Measurements from ENCODE around the gene ADISSP. TPM values are rescaled to one million over a fixed set of nuclear protein-coding genes. Genes with fewer than 3 reads are reported as not detected.

The ADISSP gene
- total RNA-seq, 1 donor from 2014 or later, result 29.1 TPM

GRCh38 chr20:3753501-3754275 is 13.9 kb downstream of the ADISSP start:
- ATAC-seq, result no peak

- ATAC-seq, result peak; percentile 58
Observed at GRCh38 chr20:3753098-3753497, 14.5 kb downstream of the ADISSP start.

DNA sequence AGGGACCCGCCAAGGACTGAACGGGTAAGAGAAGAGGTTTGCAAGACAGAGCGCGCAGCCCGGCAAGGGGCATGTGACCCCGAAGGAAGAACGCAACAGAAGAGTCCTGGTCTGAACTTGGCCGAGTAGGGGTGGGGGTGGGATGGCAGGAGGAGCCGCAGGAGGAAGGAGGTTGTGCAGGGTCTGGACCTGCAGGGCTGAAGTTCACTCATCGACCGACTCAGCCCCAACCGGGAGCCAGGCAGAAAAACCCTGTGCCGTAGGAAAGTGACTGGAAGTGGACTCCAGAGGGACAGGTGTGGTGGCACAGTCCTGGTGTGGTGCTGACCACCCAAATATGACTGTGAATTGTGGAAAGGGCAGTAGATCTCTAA is 15.2 kb downstream of the ADISSP start:
- ATAC-seq, result no peak

DNA sequence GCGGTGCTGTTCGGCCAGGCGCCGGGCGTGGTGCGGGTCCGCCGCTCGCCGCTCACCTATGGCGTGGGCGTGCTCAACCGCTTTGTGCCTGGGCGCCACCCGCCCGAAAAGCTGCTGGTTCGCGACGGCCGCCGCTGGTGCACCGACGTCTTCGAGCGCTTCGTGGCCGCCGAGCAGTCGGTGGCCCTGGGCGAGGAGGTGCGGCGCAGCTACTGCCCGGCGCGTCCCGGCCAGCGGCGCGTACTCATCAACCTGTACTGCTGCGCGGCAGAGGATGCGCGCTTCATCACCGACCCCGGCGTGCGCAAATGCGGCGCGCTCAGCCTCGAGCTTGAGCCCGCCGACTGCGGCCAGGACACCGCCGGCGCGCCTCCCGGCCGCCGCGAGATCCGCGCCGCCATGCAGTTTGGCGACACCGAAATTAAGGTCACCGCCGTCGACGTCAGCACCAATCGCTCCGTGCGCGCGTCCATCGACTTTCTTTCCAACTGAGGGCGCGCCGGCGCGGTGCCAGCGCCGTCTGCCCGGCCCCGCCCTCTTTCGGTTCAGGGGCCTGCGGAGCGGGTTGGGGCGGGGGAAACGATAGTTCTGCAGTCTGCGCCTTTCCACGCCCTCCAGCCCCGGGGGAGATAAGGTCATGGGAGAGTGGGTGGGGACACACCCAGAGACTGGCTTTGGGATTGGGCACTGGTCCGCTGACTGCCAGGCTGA is 15.7 kb downstream of the ADISSP start:
- peak; percentile 65 for ATAC-seq

- no peak for ATAC-seq
Observed at GRCh38 chr20:3751305-3751674, 16.3 kb downstream of the ADISSP start.

- ATAC-seq, result peak; percentile 24
Observed at GRCh38 chr20:3749689-3750531, 17.6 kb downstream of the ADISSP start.

DNA sequence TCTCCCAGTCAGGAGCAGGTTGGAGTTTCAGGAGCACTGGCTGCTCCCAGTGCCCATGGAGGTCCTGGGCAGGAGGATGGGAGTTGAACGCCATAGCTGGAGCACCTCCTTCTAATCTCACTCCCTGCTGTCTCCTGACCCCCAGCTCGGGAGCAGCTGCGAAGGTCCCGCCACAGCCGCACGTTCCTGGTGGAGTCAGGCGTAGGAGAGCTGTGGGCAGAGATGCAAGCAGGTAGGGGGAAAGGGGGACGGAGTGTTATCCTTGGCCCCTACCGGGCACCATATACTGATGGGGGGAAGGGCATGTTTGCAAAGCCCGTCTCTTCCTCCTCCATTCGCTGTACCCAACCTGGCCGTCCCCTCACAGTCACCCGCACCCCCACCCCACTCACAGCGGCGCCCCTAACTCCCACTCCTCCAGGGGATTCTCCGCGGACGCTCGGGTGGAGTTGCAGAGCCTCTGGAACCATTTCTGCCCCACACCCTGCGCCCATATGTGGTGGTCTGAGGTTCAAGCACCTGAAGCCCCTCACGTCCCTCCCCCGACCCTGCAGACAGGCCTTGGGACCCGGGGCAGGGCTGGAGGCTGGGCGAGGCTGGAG is 18.4 kb downstream of the ADISSP start:
- no peak for ATAC-seq

- no peak for ATAC-seq
Observed at GRCh38 chr20:3748073-3748472, 19.5 kb downstream of the ADISSP start.

GRCh38 chr20:3747471-3747870 is 20.1 kb downstream of the ADISSP start:
- no peak for ATAC-seq

- ATAC-seq, result no peak
Observed at GRCh38 chr20:3745686-3746173, 21.8 kb downstream of the ADISSP start.

DNA sequence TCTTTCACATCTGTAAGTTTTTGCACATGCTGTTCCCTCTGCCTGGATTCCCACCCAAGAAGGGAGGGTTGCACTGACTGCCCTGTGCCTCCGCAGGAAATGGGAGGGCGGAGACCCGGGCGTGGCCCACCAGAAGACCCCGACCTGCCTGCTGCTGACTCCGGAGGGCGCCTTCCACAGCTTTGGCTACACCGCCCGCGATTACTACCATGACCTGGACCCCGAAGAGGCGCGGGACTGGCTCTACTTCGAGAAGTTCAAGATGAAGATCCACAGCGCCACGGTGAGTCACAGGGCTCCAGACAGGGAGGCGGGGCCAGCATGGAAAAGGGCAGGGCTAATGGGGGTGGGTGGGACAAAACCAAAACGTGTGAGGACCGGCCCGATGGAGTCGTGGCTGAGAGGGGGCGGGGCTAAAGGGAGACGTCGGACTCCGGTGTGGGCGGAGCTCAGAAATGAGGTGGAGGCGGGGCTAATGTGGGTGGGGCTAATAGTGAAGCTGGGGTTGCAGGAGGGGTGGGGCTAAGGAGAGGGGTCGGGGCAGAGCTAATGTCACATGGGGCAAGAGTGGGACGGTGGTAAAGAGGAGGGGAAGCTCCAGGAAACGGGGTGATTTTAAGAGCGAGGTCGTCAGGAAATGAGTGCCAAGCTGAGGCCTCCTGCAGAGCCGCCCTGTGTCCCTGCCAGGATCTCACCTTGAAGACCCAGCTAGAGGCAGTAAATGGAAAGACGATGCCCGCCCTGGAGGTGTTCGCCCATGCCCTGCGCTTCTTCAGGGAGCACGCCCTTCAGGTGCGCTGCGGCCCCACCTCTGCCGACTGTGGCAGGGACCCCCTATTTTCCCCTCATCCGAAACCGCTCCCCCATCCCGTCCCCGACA is 22.5 kb downstream of the ADISSP start:
- peak; percentile 88 for ATAC-seq

- no peak for ATAC-seq
Observed at GRCh38 chr20:3744037-3744436, 23.5 kb downstream of the ADISSP start.

- ATAC-seq, result no peak
Observed at GRCh38 chr20:3743251-3743650, 24.3 kb downstream of the ADISSP start.

- no peak for ATAC-seq
Observed at GRCh38 chr20:3741836-3742458, 25.6 kb downstream of the ADISSP start.

DNA sequence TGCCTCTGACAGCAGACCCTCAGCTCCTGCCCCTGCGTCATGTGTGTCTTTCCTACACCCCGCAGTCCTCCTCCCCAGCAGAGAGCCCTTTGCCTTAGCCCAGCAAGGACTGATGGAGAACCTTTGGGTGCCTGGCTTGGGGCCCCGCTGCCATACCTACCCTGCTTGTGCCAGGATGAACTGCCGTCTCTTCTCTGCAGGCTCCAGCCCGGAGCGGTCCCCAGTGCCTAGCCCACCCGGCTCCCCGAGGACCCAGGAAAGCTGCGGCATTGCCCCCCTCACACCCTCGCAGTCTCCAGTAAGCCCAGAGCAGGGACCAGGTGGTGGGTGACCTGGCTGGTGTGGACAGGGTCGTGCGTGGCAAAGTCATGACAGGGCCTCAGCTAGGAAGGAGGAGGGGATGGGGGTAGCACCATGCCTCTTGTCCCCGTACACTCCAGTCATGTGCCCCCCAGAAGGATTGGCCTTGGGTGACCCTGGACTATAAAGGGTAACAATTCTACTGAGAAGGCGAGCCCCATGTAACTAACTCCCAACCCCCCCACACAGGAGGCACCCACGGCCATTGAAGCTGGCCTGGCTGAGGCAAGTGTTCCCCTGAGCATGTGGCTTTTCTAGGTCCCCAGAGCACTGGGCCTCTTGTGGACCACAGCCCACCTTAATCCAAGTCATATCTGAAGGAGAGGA is 26.8 kb downstream of the ADISSP start:
- no peak for ATAC-seq

GRCh38 chr20:3739926-3740451 is 27.6 kb downstream of the ADISSP start:
- no peak for ATAC-seq

DNA sequence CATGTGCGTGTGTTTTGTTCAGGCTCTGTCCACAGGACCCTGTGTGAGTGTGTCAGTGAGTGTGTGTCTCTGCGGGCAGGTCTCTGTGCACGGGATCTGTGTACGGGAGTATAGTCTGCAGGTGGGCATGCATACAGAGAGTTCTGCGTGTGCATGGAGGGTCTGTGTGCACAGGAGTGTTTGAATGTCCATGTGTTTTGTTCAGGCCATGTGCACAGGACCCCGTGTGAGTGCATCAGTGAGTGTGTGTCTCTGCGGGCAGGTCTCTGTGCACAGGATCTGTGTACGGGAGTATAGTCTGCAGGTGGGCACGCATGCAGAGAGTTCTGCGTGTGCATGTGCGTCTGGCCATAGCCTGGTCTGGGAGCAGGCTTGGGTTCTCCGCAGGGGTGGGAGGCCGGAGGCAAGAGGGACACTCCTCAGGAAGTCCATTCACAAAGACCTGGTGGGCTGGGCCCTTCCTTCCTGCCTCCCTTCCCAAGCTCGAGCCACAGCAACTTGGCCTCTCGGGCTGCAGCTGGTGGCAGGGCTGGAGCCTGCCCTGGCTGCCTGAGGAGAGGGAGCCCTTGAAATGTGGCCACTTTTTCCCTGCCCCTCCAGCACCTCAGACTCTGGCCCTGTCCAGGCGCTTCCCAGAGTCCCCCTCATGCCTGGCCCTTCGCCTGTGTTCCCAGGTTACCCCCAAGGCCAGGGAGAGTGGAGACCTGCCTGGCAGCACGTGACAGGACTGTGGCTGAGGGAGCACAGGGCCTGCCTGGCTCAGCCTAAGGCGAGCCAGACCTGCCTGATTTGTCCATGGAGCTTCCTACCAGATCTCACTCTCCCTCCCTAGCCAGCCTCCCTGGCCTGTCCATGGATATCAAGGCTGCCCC is 28.3 kb downstream of the ADISSP start:
- peak; percentile 40 for ATAC-seq

DNA sequence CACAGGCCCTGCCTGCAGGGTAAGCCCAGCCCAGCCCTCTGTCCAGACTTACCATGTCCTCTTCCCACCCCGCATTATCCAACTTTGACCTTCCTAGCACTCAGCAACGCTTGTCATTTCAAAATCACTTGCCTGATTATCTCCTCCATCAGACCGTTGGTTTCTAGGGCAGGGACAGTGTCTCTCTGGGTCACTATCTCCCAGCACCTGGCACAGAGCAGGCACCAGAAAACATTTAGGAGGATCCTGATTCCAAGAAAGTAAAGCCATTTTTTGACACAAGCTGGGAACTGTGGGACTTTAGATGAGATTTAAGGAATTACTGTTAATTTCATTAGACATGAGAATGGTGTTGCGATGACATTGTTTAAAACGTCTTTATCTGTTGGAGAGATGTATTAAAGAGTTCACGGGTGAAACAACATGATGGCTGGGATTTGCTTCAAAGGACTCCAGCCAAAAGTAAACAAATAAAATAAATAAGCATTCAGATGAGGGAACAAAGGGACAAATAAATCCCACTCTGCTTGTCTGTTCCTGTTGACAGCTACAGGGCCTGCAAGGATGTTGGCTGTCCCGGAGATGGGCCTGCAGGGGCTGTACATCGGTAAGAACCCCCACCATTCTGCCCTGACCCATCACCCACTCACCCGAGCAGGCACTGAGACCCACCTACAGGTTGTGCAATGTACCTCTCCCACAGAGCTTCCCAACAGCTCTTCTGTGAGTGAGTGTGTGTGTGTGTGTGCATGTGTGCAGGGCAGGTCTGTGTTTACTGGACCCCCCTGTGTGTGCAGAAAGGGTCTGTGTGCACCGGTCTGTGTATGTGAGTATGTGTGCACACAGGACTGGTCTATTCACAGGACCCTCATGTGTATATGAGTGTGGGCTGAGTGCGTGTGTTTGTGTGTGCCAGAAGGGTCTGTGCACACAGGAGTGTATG is 29.2 kb downstream of the ADISSP start:
- no peak for ATAC-seq

Measured in esophagus mucosa (tissue), 1 donor.